GM19324 (cell line): ENCODE measurements around the gene ZNF90.
"Not testable (repeated sequence)": the region's sequence is repeated elsewhere in the genome, so short reads cannot be mapped to it uniquely, and the experiment has no call there.

ENCODE experiments used
- ATAC-seq: cut with Tn5 transposase; IDR thresholded peaks from one replicate; pipeline ENCODE4 v1.9.1; 2021; ENCODE audit warnings: mild to moderate bottlenecking, moderate library complexity; ENCODE audit not compliant: unreplicated experiment, low FRiP score

ZNF90 gene

DNA sequence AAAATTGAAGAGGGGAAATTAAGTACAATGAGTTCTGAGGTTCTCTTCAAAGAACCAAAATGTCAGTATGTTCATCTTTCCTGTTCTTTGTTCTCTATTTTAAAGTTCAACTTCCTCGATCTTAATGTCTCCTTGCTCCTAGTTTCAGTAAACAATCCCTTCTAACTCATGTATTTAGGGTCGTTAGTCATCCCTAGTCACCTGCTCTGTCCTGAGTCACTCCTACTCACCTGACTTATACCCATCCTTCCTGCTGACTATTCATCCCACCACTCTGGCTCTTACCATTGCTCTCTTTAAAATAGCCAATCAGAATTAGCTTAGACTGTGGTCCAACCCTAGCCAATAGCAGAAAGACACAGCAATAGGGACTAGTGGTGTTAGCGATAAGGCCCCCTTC is 24.3 kb downstream of the ZNF90 start:
- ATAC-seq = no peak

DNA sequence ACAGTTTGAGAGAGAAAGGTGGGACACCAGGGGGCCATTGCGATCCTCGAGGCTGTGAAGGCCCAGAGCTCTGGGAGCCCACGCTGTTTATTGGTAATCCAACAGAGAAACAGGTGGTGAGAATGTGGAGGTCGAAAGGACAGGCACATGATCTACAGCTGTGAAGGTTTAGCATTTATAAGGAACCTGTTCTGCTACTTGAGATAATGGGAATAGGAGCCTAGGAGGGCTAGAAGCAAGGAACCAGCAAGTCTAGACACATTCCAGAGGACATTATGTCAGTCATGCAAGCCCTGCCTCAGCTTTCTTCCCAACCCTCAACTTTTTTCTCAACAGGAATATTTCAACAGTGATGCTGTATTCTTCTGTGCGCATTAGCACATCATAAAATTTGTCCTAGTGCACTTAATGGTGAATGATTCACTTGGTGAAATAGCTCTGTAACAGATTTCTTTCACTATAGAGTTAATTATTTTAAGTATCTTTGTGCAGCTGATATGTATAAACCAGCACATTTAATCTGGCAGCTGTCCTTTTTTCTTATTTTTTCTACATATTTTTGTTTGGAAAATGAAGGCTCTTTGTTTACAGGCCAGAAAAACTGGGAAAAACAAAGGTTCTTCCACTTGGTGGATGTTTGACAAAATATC is 25.4 kb downstream of the ZNF90 start:
- no peak for ATAC-seq

DNA sequence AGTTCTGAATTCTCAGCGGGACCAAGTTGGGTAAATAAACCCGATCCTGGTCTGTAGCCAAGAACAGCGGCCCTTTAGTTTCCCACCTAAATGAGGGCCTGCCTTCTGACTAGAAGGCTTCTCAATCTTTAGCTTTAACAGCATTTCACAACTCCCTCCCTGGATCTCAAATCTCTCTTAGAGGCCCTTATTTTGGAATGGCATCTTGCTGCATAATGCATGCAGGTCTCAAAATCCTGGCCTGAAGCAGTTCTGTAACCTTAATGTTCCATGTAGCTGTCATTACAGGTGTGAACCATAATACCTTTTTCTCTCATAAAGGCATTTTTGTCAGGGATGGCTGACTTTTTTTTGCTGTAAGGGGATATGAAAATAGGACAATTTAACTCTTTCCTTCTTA is 29.5 kb downstream of the ZNF90 start:
- no peak for ATAC-seq

DNA sequence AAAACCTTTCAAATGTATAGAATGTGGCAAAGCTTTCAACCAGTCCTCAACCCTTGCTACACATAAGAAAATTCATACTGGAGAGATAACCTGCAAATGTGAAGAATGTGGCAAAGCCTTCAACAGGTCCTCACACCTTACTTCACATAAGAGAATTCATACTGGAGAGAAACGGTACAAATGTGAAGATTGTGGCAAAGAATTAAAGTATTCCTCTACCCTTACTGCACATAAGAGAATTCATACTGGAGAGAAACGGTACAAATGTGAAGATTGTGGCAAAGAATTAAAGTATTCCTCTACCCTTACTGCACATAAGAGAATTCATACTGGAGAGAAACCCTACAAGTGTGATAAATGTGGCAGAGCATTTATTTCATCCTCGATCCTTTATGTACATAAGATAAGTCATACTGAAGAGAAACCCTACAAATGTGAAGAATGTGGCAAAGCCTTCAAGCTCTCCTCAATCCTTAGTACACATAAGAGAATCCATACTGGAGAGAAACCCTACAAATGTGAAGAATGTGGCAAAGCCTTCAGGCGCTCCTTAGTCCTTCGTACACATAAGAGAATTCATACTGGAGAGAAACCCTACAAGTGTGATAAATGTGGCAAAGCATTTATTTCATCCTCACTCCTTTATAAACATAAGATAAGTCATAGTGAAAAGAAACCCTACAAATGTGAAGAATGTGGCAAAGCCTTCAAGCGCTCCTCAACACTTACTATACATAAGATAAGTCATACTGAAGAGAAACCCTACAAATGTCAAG is 40.5 kb downstream of the ZNF90 start:
- not testable (repeated sequence) for ATAC-seq

DNA sequence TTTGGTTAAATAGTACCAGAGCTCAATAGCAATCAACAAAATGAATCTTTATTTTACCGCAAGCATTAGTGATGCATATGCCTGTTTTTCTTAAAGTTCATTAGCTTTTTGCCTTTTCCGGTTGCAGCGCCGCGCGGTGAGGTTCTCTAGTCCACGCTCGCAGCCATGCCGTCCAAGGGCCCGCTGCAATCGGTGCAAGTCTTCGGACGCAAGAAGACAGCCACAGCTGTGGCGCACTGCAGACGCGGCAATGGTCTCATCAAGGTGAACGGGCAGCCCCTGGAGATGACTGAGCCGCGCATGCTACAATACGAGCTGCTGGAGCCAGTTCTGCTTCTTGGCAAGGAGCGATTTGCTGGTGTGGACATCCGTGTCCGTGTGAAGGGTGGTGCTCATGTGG is 47.1 kb downstream of the ZNF90 start:
- ATAC-seq = no peak

- not testable (repeated sequence) for ATAC-seq
These were observed 55.1 kb downstream of the ZNF90 start for GRCh38 chr19:20132933-20133332.

DNA sequence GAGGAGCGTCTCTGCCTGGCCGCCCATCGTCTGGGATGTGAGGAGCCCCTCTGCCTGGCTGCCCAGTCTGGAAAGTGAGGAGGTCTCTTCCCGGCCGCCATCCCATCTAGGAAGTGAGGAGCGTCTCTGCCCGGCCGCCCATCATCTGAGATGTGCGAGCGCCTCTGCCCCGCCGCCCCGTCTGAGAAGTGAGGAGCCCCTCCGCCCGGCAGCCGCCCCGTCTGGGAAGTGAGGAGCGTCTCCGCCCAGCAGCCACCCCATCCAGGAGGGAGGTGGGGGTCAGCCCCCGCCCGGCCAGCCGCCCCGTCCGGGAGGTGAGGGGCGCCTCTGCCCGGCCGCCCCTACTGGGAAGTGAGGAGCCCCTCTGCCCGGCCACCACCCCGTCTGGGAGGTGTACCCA is 59.9 kb downstream of the ZNF90 start:
- ATAC-seq = not testable (repeated sequence)

DNA sequence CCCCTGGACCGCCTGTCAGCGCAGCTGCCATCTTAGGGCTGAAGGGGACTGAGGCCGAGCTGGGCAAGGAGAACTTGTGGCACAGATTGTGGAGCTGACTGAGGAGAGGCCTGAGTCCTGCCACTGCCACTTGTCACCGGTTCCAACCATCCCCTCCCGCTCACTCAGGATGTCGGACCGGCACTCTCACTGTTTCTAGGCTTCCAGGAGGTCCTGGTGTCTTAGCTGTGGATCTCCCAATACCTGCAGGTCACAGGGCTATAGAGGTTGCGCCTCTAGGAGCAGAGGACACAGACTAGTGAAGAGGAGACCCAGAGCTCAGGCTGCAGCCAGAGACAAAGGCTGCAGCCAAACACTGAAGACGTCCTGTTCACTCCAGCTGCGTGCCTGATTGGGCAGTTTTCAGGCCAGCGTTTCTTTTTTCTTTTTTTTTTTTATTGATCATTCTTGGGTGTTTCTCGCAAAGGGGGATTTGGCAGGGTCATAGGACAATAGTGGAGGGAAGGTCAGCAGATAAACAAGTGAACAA is 73.9 kb downstream of the ZNF90 start:
- ATAC-seq = no peak

- ATAC-seq = not testable (repeated sequence)
These were observed 74.7 kb downstream of the ZNF90 start for GRCh38 chr19:20152506-20152905.

GRCh38 chr19:20153281-20153680 is 75.5 kb downstream of the ZNF90 start:
- ATAC-seq = no peak

- no peak for ATAC-seq
These were observed 76.8 kb downstream of the ZNF90 start for GRCh38 chr19:20154636-20155035.

DNA sequence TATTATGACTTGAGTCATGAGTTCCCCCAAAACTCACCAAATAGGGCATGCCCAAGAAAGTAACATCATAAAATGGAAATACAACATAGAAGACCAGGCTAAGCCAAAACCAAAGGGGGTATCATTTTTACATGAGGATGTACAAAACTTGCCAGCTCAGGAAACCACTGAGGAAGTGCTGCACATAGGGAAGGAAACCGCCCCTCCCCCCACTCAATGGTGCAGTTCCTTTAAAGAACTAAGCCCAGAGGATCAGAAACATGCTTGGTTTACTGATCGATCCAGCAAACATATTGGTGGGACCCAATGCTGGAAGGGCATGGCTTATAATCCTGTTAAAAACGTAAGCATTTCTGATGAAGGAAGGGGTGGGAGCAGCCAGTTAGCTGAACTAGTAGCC is 85.0 kb downstream of the ZNF90 start:
- ATAC-seq = no peak

DNA sequence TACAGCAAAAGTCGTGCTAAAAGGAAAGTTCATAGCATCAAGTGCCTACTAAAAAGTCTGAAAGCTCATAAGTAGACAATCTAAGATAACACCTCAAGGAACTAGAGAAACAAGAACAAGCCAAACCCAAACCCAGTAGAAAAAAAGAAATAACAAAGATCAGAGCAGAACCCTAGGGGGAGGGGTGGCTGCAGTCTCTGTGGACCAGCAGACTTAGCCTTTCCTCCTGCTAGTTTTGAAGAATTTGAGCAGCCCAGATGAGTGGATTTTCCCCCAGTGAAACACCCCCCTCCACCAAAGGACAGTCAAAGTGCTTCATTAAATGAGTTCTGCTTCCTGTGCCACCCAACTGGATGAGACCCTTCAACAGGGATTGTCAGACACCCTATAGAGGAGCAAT is 86.7 kb downstream of the ZNF90 start:
- no peak for ATAC-seq

- no peak for ATAC-seq
These were observed 88.3 kb downstream of the ZNF90 start for GRCh38 chr19:20165971-20166592.

DNA sequence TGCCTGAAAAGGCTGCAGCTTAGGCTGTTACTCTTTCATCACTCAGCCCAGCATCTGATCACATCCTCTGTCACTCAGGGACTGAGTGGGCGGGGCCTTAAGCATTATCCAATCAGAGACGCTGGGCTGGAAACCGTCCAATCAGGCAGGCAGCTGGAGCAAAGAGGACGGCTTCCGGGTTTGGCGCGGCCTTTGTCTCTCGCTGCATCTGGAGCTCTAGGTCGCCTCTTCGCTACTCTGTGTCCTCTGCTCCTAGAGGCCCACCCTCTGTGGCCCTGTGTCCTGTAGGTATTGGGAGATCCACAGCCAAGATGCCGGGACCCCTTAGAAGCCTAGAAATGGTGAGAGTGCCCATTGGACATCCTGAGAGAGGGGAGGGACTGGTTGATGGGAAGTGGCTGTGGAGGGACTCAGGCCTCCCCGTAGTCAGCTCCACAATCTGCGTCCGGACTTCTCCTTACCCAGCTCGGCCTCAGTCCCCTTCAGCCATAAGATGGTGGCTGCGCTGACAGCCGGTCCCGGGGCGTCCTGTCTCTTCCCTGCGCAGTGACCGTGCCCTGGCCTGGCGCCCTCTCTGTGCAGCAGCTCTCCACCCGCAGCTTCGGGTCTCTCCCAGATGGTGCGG is 89.3 kb downstream of the ZNF90 start, which contains the start of gene ZNF486:
Gene ZNF486, plus strand, starts transcription at position 195 of the 625 bp plus-strand sequence. Its CDS starts 117 bp downstream, at position 312.
- ATAC-seq = no peak

- ATAC-seq = no peak
These were observed 89.9 kb downstream of the ZNF90 start for GRCh38 chr19:20167651-20168122.
